Measurements from ENCODE around the gene RELN.

DNA sequence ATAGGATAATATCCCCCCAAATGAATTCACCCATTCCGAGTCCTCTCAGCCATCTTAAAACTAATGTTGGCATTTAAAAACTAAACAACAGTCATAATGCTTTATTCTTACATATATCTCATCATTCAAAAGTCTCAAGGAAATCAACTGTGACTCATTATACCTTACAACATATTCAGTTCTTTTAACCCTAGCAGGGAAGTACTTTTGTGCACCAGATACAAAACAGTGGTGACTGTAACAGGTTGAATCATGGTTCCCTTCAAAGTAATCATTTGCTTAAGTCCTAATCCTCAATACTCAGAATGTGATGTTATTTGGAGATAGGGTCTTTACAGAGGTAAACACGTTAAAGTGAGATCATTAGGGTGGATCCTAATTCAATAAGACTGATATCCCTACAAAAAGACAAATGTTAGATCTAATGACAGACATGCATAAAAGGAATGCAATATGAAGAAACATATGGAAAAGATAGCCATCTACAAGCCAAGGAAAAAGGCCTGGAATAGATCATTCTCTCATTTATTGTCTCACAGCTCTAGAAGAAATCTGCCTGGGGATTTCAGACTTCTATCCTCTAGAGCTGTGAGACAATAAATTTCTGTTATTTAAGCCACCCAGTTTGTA, 42.3 kb downstream of the RELN start:
- TF ChIP-seq, protein P1, sequence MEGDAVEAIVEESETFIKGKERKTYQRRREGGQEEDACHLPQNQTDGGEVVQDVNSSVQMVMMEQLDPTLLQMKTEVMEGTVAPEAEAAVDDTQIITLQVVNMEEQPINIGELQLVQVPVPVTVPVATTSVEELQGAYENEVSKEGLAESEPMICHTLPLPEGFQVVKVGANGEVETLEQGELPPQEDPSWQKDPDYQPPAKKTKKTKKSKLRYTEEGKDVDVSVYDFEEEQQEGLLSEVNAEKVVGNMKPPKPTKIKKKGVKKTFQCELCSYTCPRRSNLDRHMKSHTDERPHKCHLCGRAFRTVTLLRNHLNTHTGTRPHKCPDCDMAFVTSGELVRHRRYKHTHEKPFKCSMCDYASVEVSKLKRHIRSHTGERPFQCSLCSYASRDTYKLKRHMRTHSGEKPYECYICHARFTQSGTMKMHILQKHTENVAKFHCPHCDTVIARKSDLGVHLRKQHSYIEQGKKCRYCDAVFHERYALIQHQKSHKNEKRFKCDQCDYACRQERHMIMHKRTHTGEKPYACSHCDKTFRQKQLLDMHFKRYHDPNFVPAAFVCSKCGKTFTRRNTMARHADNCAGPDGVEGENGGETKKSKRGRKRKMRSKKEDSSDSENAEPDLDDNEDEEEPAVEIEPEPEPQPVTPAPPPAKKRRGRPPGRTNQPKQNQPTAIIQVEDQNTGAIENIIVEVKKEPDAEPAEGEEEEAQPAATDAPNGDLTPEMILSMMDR (IDR thresholded peaks at IDR 0.05) = no peak
- no peak for TF ChIP-seq POLR2A (IDR thresholded peaks at IDR 0.05)

Measured in thyroid gland (tissue), 4 donors.